Kidney epithelial cell (primary cell): ENCODE results near the gene P2RY6. TPM values are rescaled to one million over a fixed set of nuclear protein-coding genes. Genes with fewer than 3 reads are reported as not detected.

Experiments used
- DNase-seq: peaks from one replicate; pipeline ENCODE4 v3.0.0-alpha.2; 2010; ENCODE audit warnings: low read depth
- H3K27me3 ChIP-seq: 2 replicates; pipeline ENCODE4 v1.6.0; 2011; ENCODE audit warnings: low read length; ENCODE audit not compliant: control insufficient read depth, insufficient read depth
- H3K36me3 ChIP-seq: 2 replicates; pipeline ENCODE4 v1.5.1; 2011; ENCODE audit warnings: low read length; ENCODE audit not compliant: control insufficient read depth, insufficient read depth
- H3K4me3 ChIP-seq: 2 replicates; pipeline ENCODE4 v1.5.1; 2011; ENCODE audit warnings: low read depth, mild to moderate bottlenecking, control low read depth, low read length
- CTCF ChIP-seq: IDR thresholded peaks from 2 replicates; pipeline ENCODE4 v1.5.1; 2011; ENCODE audit warnings: mild to moderate bottlenecking, moderate library complexity, low read length, control low read depth, inconsistent platforms; ENCODE audit not compliant: insufficient read depth, poor library complexity, severe bottlenecking
- total RNA-seq: library from RNA; depleted of rRNA; stranded (reverse); fragments of >200 nt; gene quantifications from 2 replicates; pipeline ENCODE4 v1.2.3, GENCODE V29; 2015

P2RY6 gene
- 4.5 and 6.1 TPM in 2 replicates for total RNA-seq

- Histone ChIP-seq H3K27me3 (no peaks in the 10 kb centered on the region), H3K36me3 (no peaks in the 10 kb centered on the region), H3K4me3 (no peak within 1 kb of the TSS)
- no peak for TF ChIP-seq CTCF
- DNase-seq = peak; percentile 28
Measured at GRCh38 chr11:73271936-73272679, at the start of gene P2RY6. Gene P2RY6 (plus strand): TSS chr11:73272338. CDS start chr11:73296519, 24,181 bp downstream.

- H3K36me3 ChIP-seq = no peaks in the 10 kb centered on the region
- DNase-seq = no peak
- H3K4me3 ChIP-seq = no peak overlapping the region
- H3K27me3 ChIP-seq = no peaks in the 10 kb centered on the region
- TF ChIP-seq CTCF = no peak
Measured at GRCh38 chr11:73223998-73224730, 48.0 kb upstream of the P2RY6 start.

GRCh38 chr11:73225001-73225686 is 47.0 kb upstream of the P2RY6 start:
- Histone ChIP-seq H3K36me3 (no peaks in the 10 kb centered on the region), H3K27me3 (no peaks in the 10 kb centered on the region), H3K4me3 (no peak overlapping the region)
- TF ChIP-seq CTCF = no peak
- no peak for DNase-seq

- Histone ChIP-seq H3K4me3 (no peak overlapping the region), H3K27me3 (no peaks in the 10 kb centered on the region), H3K36me3 (no peaks in the 10 kb centered on the region)
- no peak for TF ChIP-seq CTCF
- DNase-seq = no peak
Measured at GRCh38 chr11:73225851-73226250, 46.3 kb upstream of the P2RY6 start.

GRCh38 chr11:73226297-73227006 is 45.7 kb upstream of the P2RY6 start:
- TF ChIP-seq CTCF = no peak
- H3K27me3 ChIP-seq = no peaks in the 10 kb centered on the region

More at GRCh38 chr11:73226297-73227006, 45.7 kb upstream of the P2RY6 start:
- no peak overlapping the region for H3K4me3 ChIP-seq
- no peaks in the 10 kb centered on the region for H3K36me3 ChIP-seq
- no peak for DNase-seq
